Stimulated activated CD4-positive, alpha-beta T cell treated with anti-CD3 and anti-CD28 coated beads, Interleukin-4, amount 100 ng/mL, for 1 hour (primary cell): ENCODE results near the gene PKD1.
"Not testable (repeated sequence)": the region's sequence is repeated elsewhere in the genome, so short reads cannot be mapped to it uniquely, and the experiment has no call there.

Experiments used
- DNase-seq: peaks from one replicate; pipeline ENCODE4 v3.0.0-alpha.2; 2020

PKD1 gene

DNA sequence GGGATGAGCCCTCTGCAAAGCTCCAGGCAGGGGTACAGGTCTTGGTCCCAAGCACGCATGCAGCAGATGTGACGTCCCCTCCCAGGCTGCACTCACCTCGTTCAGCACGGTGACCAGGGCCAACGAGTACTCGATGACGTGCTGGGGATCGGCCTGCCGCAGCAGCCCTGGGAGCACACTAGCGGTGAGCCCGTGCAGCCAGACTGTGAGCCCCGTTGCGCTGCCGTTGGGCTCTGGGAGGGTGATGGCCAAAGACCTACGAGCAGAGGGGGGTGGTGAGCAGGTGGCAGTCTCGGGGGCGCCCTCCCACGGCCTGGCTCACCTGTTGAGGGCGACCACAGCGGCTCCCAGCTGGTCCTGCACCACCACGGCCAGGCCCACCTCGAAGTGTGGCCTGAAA lies 29.9 kb downstream of the PKD1 start:
- DNase-seq, result not testable (repeated sequence)

DNA sequence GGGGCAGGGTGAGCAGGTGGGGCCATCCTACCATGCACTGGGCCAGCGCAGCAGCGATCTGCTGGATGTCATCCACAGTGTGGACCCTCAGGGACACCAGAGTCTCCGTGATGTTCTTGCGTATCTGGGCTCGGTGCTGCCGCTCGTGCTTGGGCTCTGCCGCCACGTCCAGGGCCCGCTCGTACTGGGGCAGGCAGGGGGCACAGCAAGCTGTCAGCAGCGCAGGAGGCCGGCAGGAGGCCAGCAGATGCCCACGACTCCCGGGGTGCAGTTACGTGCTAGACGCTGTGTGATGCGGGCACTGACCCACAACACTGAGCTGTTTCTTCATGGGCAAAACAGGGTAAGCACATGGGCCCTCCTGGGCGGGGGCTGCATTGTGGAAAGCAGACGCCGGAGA lies 30.4 kb downstream of the PKD1 start:
- not testable (repeated sequence) for DNase-seq

DNA sequence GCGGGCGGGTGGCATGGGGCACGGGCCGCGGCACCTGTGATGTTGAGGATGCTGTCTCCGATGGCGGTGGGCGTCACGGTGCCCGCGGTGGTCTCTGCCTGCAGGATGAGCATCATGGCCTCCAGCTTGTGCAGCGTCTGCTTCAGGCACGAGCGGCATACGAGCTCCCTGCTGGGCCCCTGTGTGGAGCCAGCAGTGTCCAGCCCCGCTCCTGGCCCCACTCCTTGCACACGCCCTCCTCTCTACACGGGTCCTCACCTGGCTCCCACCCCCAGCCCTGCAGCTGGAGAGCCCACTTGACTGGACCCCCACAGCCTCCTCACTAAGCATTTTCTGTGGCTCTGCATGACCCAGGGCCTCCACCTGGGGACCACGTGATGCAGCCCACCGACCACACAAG lies 31.2 kb downstream of the PKD1 start:
- DNase-seq, result not testable (repeated sequence)

DNA sequence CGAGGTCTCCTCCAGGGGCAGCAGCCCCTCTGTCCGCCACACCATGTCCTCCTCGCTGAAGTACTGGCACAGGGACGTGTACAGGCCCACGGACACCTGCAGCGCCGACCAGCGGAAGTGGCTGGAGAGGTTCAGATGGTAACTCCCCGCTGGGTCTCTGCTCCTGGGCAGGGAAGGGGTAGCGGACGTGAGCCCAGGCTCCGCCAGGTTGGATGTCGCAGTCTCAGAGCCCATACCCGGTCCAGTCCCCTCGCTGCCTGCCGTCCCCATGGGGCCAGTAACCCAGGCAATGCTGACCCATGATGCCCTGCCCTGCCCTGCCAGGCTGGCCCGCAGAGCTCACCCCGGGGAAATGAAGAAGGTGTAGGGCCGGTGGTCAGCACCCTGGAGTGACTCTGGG lies 33.2 kb downstream of the PKD1 start:
- DNase-seq, result no peak

DNA sequence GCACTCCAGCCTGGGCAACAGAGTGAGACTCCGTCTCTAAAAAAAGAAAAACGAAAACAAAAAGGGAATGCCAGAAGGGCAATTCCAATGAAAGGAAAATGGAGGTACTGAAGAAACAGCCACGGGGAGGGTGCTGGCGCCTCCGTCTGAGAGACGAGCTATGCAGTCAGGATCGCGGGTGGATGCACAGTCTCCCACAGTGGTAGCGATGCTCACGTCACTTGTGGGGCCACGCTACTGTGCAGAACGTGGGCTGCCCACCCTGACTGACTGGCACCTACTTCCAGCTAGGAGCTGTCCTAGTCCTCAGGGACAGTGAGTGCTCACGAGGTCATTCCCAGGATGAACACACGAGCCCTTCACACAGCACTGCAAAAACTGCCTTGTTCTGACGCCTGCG lies 34.1 kb downstream of the PKD1 start:
- not testable (repeated sequence) for DNase-seq

DNA sequence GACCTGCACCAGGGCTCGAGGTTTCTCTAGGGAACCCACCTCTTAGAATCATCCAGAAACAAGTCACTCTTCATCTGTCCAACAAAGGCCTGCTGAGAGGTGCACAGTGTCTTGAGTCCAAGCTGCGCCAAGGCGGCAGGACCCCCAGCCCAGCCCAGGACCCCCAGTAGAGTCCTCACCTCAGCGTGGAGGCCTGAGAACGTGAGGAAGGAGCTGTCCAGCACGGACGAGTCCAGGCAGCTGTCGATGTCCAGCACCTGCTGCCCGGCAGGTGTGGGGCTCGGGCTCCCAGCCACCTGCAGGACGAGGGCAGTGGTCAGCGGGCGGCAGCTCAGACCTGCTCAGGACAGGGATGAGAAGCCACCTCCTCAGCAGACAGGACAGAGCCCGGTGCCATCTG lies 38.0 kb downstream of the PKD1 start:
- DNase-seq, result not testable (repeated sequence)

DNA sequence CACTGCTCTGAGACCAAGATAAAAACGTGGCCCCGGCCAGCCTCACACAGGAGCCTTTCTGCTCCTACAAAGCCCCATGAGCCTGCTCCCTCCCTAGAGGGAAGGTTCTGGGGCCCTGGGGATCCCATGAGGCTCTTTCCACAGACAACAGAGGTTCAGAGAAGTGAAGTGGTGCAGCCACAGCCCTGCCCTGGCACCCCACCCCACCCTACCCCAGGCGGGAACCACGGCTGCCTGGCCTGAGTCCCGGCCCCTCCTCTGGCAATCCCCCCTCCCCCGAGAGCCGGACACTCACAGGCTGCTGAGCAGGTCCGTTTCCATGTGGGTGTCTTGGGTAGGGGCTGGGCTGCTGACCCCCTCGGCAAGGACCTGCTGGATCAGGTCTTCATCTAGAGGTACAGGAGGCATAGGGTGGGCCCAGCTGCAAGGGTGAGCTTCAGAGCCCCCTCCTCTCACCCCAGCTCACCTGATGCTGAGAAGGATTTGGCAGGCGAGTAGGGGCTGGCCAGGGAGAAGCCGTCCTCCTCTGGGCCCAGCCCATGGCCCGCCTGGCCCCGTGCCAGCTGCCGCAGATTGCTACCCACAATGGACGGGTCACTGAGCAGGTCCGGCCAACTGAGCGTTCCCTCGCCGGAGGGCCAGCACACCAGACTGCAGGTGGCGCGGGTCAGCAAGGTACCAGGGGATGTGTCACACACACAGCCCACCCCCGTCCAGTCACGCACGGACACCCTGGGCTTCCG lies 38.7 kb downstream of the PKD1 start:
- DNase-seq, result no peak

DNA sequence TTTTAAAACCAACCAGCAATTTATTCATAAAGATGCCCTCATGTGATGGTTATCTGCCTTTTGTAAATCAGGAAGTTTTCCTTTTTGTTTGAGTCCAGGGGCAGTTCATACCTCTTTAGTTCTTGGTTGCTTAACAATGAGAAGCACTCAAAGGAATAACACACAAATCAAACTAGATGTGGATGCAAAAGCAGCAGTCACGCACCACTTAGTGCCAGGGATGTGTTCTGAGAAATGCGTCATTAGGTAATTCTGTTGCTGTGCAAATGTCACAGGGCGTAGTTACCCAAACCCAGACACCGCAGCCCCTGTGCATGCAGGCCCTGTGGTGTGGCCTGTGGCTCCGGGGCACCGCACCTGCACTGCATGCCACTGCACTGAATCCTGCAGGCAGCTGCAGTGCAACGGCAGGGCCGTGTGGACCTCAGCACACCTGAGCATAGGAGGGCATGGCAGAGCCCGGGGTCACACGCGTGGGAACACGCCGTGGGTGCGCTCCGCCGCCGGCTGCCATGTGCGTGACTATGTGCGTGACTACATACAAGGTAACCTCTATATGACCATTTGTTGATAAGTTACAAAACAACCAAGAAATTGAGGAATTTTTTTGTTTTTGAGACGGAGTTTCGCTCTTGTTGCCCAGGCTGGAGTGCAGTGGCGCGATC lies 39.6 kb downstream of the PKD1 start:
- no peak for DNase-seq

DNA sequence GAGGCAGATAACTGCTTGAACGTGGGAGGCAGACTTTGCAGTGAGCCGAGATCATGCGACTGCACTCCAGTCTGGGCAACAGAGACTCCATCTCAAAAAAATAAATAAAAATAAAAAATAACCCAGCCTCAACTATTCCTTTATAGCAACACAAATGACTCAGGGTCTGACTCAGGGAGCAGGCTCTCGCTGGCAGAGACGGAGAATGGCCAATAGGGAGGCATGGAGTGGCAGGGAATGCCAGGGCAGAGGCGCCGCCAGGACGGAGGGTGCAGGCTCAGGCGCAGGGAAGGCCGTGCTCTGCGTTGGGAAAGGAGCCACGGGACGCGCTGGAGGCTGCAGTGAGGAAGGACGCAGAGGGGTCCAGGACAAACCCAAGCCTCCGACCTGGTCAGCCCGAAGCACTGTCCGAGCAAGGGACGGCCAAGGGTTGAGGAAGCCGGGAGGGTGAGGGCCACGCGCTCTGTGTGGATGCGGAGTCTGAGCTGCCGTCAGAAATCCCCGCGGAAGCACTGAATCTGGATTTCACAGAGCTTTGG lies 40.3 kb downstream of the PKD1 start:
- DNase-seq, result no peak

DNA sequence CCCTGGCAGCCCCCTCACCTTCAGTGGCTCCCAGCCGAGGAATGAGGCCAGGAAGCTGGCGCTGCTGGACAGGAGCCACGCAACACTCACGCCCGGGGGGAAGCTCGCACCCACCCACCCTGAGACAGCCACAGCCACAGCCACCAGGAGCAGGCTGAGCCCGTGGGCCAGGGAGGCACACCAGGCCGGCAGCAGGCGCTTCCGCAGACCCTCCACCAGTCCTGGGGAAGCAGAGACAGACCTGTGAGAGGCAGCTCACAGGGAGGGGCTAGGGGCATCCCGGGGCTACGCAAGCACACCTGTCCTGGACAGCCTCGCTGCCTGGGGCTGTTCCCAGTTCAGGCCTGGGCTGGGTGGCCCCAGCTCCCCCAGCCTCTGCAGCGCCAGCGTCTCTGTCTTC lies 41.9 kb downstream of the PKD1 start:
- no peak for DNase-seq

DNA sequence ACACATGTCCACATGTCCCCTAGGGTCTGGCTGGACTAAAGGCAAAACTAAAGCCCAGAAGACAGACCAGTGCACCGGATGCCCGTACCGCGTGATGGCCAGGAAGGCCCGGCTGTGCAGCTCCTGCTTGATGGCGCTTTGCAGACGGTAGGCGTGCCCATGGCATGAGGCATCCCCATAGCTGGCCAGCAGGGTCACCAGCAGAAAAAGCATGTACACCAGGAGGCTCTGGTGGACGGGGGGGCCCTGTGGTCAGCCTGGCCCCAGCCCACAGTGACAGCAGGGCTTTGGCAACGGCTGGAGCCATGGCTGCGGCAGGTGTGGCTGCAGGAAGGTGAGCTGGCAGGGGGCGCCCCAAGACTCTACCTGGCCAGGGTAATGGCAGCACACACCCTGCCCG lies 42.8 kb downstream of the PKD1 start:
- DNase-seq, result no peak

DNA sequence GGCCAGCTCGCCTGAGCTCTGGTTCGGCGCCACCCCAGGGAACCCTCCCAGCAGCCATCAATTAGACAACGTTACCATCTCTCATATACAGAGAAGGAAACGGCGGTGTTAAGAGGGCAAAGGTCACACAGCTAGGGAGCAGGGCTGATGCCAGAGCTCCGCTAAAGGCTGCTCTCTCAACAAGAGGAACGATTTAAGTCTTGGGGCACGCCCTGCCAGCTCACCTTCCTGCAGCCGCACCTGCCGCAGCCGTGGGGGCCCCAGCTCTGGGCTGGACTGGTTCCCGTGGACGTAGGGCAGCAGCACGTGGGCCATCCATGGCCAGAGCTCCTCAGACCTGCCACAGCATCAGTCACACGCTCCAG lies 43.5 kb downstream of the PKD1 start:
- DNase-seq, result no peak

DNA sequence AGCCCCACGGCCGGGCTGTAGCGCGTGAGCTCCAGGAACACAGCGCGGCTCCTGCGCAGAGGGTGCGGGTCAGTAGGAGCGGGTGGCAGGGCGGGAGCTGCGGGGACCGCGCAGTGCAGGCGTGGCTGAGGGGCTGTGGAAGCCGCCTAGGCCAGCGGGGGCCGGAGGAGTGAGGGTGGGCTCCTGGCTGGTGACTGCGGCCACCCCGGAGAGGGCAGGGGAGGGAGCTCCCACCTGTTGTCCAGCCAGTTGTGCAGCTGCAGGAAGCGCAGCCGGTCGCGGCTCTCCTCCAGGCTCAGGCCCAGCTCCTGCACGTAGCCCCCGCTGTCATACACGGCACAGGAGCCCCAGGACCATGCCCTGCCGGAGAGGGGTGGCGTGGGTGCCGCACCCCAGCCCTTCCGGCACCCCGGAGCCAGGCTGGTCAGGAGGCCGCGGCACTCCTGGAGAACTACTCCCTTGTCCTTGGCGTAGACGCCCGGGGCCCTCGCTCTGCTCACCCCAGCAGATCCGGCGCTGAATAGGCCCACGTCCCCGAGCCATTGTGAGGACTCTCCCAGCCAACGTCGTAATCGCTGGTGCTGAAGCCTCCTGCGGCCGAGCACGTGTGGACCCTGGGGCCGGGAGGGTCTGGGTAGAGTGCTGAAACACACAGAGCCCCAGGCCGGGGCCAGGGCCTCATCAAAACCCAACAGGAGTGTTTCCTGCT lies 44.0 kb downstream of the PKD1 start:
- DNase-seq, result no peak

DNA sequence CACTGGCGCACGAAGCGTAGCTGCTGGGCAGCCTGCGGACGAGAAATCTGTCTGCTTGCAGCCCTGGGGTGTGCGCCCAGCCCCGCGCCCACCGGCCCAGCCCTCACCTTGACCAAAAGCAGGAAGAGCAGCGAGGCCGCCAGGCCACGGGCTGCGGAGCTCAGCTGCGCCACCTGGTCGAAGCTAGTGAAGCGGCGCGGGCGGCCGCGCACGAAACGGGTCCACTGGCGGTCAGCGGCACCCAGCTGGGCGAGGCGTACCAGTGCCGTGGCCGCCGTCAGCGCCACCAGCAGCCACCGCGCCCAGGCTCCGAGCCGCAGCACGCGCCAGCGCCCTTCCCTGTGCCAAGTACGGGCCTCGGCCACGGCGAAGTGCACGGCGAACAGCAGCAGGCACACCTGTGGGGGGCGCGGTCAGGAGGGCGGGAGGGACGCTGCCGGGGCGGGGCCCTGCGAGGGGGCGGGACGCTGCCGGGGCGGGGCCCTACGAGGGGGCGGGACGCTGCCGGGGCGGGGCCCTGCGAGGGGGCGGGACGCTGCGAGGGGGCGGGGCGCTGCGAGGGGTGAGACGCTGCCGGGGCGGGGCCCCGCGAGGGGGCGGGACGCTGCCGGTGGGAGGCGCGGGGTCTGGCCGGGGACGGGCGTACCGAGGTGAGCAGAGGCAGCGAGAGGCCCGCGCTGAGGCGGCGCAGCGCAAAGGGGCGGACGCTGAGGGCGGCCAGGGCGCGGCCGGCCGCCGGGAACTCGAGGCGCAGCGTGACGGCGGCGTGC lies 44.7 kb downstream of the PKD1 start:
- peak; percentile 18 for DNase-seq

DNA sequence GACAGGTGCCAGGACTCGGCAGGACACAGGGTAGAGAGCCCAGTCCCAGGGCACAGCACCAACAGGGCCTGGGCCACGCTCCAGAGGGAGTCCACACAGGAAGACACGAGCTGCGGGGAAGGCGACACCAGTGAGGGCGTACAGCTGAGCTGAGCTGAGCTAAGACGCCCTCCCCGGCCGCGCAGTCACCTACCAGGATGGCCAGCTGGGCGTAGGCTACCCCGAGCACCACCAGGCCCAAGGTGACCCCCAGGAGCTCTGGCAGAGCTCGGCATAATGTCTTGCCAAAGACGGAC lies 45.3 kb downstream of the PKD1 start:
- DNase-seq, result no peak

DNA sequence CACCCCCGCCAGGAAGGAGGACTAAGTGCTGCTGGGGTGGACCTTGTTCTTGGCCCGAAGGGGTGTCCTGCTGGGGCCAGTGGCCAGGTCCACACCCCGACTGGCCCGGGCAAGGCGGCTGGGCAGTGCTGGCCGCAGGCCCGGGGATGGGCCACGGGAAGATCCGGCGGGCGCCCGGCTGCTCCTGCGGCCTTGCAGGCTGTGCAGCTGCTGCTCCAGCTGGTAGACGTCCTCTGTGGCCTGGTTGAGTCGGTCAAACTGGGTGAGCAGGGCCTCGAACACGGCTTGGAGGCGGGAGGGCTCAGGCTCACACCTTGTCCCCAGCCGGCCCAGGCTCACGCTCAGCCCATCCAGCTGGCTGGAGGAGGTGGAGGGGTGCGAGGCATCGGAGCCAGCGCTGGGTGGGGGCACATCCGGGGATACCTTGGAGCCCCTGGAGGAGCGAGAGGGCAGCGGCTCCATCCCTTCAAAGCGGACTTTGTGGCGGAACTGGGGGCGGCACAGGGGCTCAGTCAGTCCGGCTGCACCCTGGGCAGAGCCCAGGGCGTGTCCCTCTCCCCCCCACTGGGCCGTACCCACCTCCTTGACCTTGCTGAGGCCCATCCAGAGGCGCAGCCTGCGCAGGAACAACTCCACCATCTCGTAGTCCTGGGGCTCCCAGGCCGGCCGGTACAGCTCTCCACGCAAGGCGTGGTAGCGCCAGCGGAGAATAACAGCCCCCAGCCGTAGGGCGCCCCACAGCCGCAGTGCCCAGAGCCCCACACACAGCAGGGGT lies 45.8 kb downstream of the PKD1 start:
- DNase-seq, result no peak

DNA sequence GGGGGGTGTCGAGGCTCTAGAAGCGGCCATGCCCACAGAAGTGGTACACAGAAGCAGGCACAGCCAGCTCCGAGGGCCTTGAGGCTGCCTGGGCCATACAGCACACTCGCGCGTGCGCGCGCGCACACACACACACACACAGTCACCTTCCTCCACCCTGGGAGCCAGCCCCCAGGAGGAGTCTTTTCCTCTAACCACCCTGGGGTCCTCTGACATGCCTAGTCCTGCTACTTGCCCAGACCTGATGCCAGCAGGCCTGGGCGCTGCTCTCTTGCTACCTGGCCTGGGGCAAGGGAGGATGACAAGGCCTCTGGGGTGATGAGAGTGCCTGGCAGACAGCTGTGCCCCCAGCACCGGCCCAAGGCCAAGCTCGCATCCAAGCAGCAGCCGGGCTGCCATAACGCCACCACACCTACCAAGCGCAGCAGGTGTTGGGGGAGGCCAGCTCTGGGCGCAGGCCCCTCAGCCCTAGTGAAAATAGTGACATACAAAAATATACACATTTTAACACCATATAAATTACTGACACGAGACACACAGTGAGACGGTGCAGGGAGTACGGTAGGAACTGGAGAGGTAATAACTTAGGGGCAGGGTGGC lies 46.8 kb downstream of the PKD1 start:
- DNase-seq, result no peak

DNA sequence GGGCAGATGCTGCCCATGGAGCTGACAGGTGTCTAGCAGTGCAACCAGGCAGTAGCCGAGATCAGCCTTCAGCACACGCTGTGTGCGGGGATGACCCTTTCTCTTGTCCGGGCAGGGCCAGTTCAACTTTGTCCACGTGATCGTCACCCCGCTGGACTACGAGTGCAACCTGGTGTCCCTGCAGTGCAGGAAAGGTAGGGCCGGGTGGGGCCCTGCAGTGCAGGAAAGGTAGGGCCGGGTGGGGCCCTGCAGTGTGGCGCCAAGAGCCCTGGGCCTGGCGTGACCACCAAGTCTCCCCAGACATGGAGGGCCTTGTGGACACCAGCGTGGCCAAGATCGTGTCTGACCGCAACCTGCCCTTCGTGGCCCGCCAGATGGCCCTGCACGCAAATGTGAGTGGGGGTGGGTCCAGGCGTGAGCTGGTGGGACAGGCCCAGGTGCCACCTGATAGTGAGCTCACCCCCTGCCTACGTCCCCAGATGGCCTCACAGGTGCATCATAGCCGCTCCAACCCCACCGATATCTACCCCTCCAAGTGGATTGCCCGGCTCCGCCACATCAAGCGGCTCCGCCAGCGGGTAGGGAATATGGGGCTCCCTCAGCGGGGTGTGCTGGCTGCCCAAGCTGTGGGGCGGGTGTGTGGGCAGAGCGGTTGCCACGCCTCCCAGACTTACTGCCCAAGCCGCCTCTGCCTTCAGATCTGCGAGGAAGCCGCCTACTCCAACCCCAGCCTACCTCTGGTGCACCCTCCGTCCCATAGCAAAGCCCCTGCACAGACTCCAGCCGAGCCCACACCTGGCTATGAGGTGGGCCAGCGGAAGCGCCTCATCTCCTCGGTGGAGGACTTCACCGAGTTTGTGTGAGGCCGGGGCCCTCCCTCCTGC lies 47.7 kb downstream of the PKD1 start:
- no peak for DNase-seq

DNA sequence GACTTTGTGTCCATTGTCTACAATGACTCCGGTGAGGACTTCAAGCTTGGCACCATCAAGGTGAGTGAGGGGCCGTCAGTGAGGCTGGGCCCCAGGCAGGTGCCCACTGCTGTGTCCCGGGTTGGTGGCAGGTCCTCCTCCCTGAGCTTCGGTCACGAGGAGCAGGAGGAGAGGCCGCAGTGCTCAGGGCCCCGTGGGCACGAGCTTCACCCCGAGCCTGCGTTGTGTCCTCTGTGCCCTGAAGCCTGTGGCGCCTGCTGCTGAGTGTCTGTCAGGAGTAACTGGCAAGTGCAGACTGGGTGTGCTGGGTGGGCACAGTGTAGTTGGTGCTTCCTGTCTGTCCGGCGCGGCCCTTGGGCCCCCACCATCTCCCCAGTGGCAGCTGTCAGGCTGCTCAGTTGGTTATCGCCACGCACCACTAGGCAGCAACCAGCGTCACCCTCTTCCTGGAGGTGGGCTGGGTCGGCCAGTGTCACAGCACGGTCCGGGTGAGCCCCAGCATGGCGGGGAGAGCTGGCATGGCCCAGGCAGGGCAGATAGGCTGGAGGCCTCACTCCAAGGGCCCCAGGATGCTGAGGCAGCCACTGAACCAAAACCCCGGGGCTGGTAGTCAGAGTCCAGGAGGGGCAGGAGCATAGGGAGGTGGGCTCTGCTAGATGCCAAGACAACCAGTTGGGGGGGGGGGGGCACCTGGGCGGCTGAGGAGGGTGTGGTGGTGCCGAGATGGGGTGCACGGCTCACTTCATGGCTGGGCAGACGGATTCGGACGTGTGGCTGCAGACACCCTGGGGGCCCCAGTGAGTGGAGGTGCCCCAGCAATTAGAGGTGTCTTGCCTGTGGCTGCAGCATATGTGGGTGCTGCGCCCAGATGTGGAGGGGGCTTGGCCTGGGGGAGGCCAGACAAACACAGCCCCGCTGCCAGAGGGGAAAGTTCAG lies 48.6 kb downstream of the PKD1 start:
- DNase-seq, result no peak
